HG03521 (cell line): ENCODE results near the gene ST13.
"Not testable (repeated sequence)": the region's sequence is repeated elsewhere in the genome, so short reads cannot be mapped to it uniquely, and the experiment has no call there.

Source experiments
- ATAC-seq: cut with Tn5 transposase; IDR thresholded peaks from one replicate; pipeline ENCODE4 v1.9.1; 2021; ENCODE audit warnings: mild to moderate bottlenecking, moderate library complexity; ENCODE audit not compliant: unreplicated experiment

The ST13 gene

DNA sequence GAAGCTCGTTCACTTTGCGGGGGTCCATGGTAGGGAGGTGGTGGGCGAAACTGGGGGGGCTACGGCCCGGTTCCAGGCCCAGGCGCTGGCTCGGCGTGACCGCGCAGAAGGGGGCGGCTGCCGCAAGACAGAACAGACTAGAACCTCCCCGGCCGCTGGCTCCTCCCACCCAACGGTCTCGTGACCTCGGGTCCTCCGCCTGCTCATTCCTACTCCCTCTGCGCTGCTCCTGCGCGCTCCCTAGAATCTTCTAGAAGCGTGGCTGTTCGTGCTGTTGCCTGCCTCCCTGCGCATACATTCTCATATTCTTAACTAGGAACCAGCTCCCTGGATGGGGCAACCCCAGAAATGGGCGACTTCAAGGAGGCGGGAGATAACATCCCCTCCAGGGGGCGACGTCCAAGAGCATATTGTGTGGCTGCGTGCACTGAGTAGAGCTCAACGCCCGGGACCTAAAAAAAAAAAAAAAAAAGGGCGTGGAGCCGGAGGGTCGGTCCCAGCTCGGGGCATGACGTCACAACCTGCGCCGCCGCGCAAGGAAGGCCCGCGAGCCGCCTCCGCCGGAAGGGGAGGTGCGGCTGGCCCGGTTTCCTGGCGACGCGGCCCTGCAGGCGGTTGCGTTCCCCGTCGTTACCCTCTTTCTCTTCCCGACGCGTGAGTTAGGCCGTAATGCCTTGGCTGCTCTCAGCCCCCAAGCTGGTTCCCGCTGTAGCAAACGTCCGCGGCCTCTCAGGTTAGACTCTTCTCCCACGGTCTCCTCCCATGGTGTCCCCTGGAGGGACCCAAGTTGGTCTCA lies at the start of gene ST13, which contains the start of gene XPNPEP3:
Gene ST13, minus strand, starts transcription at position 127 of the 796 bp plus-strand sequence. Its CDS starts 99 bp downstream, at position 28.
Gene XPNPEP3, plus strand, starts transcription at position 636 of the 796 bp plus-strand sequence. Its CDS starts 34 bp downstream, at position 670.
- ATAC-seq = peak; percentile 86

- ATAC-seq = no peak
Observed at GRCh38 chr22:40904101-40904500, 47.7 kb upstream of the ST13 start.

GRCh38 chr22:40898850-40899357 lies 42.5 kb upstream of the ST13 start:
- no peak for ATAC-seq

- ATAC-seq = no peak
Observed at GRCh38 chr22:40894417-40894816, 38.0 kb upstream of the ST13 start.

- no peak for ATAC-seq
Observed at GRCh38 chr22:40890881-40891280, 34.4 kb upstream of the ST13 start.

DNA sequence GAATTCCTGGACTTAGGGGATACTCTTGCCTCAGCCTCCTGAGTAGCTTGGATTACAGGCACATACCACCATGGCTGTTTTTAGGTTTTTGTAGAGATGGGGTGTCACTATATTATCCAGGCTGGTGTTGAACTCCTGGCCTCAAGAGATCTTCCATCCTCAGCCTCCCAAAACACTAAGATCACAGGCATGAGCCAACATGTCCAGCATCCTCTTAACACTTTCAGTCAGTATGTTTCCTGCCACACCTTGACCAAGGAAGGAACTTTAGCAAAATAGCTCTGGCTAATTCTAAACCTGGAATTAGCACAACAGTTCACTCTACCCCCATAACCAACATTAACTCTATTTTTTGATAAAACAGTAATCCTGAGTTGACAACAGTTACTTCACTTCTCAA lies 32.7 kb upstream of the ST13 start:
- ATAC-seq = no peak

- no peak for ATAC-seq
Observed at GRCh38 chr22:40878922-40879321, 22.5 kb upstream of the ST13 start.

- no peak for ATAC-seq
Observed at GRCh38 chr22:40877488-40877887, 21.0 kb upstream of the ST13 start.

DNA sequence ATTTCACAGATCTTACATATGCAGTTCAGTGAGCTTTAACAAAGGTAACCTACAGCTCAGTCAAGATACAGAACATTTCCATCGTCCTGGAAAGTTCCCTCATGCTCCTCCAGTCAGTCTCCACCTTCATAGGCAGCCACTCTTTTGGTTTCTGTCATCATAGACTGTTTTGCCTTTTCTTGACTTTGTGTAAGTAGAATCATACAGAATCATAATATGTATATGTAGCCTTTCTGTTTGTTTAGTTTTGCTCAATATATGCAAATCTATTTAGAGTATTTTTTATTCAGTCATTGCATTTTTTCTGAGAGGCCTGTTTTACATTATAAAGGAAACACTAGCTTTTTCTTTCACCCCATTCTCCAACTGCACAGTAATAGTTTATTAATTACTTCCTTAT lies 20.5 kb upstream of the ST13 start:
- no peak for ATAC-seq

DNA sequence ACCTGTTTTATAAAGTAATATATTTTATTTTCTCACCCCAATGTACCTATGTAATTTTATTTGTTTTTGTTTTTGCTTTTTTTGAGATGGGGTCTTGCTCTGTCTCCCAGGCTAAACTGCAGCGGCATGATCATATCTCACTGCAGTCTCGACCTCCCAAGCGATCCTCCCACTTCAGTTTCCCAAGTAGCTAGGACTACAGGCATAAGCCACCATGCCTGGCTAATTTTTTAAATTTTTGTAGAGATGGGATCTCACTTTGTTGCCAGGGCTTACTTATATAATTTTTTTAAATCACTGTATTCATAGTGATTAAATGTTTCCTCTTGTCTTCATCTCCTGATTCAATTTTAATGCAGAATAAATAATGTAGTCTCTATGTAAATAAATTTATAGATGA lies 18.7 kb upstream of the ST13 start:
- ATAC-seq = no peak

DNA sequence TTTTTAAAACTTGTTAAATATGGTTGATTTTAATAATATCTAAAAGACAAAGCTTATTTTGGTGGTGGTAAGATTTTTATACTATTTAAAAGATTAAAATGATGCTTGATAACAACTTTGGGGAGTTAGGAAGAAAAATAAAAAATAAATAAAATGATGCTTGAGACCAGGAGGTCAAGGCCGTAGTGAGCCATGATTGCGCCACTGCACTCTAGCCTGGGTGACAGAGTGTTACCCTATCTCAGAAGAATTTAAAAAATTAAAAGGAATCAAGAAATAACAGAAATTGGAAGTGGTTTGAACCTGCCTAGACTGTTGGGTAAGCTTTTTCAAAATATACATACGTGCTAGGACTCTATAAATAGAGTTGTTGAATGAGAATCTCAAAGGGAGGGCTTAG lies 17.6 kb upstream of the ST13 start:
- no peak for ATAC-seq

GRCh38 chr22:40868379-40868778 lies 11.9 kb upstream of the ST13 start:
- ATAC-seq = not testable (repeated sequence)

GRCh38 chr22:40867109-40867508 lies 10.7 kb upstream of the ST13 start:
- no peak for ATAC-seq

GRCh38 chr22:40862537-40862936 lies 6.1 kb upstream of the ST13 start:
- ATAC-seq = no peak

- no peak for ATAC-seq
Observed at GRCh38 chr22:40862013-40862412, 5.6 kb upstream of the ST13 start, which contains the start of gene DNAJB7. DNAJB7 (minus strand) TSS chr22:40862113; CDS start chr22:40861994, 119 bp downstream.

DNA sequence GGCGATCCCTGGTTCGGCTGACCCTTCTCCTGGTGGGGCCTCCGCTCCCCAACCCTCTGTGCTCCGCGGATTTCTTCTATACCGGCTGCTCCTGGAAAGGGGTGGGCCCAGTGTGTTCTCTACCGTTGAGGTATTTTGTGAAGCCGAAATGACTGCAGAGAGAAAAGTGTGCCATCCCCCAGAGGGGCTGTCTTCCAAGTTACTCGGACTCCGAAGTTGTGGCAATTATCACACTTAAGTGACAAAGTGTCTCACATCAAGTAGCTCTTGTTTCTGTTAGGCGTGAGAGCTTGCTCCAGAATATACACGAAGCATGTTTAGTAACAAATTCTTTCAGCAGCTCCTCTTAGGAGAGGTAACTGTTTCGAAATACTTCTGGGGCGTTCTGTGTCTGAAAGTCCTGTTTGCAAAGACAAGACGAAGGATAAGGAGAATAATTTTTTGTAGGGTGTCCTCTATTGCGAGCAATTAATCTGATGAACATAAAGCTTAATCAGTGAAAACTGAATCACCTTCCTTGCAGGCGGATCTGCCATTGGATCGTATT lies 943 bp upstream of the ST13 start:
- ATAC-seq = no peak

GRCh38 chr22:40855979-40856512 lies 393 bp downstream of the ST13 start:
- ATAC-seq = peak; percentile 21

- no peak for ATAC-seq
Observed at GRCh38 chr22:40855071-40855978, 1.1 kb downstream of the ST13 start.

GRCh38 chr22:40853961-40854360 lies 2.5 kb downstream of the ST13 start:
- no peak for ATAC-seq

DNA sequence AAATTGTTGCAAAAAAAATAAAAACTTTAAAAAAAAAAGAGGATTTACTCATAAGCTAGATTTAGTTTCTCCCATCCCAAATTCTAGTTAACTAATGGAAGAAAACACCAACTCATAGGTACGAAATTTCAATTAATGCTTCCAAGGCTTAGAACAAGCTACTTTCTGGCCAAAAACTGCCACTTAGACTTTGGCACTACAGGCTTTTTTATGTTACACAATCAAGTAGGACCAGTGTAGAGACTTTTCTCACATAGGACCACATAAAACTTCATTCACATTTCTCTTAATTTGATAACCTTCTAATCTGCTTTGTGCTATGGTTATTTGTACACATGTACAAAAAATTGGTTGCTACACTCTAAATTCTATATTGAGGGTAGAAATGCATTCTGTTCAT lies 3.1 kb downstream of the ST13 start:
- no peak for ATAC-seq

- ATAC-seq = not testable (repeated sequence)
Observed at GRCh38 chr22:40845816-40846215, 10.6 kb downstream of the ST13 start.
